Measurements from ENCODE around the gene UBTD1.
"Not testable (repeated sequence)": the region's sequence is repeated elsewhere in the genome, so short reads cannot be mapped to it uniquely, and the experiment has no call there.

UBTD1 gene

DNA sequence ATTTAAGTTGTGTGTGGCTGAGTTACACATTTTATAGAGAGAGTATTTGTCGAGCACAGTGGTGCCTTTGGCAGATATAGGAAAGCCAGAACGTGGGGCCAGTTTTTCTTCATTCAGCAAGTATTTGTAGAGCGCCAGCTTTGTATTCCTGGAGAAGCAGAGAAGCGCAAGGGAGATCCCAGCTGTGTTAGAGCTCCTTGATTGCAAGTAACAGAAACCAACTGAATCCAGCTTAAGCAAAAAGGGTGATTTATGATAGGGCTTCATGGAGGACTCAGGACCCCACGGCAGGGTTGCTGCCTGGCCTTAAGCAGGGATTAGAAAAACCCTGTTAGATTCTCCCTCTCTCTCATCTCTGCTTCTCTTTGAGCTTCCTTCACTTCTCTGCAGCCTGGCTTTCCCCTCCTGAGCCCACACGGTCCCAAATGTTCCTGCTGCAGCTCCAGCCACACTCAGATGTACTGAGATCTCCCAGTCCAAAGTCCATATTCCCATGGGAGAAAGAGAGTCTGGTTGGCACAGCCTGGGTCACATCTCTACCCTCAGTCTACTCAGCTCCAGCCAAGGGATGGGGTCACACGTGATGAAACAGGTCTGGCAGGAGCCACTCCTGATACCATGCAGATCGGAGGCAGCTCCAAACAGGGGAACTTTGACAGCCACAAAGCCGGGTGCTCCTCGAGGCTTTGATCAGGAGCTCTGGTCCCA is 16.7 kb downstream of the UBTD1 start:
- no peak for DNase-seq

DNA sequence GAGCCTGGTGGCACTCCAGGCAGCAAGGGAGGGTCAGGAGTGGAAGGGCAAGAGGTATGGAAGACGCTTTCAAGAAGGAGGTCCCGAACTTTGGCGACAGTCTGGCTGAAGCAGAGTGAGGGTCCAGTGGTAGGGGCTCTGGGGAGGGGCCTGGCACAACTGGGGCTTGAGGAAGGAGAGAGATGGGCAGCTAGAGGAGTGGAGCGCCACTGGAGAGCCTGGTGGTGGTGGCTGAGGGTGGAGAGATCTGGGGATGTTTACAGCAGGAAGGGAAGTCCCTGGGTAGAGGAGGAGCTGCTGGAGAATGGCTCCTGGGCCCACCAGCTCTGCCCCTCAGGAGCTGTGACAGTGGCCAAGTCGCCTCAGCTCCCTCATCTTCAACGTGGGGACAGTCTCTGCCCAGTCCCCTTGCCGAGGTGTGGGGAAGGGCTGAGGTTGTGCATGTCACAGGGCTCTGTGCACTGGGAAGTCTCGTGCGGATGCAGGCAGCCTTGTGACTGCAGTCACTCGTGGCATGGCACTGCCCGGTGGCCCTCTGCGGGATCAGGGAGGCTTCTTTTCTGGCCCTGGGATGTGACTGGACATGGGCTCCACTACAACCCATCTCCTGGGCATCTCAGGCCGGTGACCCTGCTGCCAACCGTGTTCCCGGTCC is 18.5 kb downstream of the UBTD1 start:
- no peak for DNase-seq

DNA sequence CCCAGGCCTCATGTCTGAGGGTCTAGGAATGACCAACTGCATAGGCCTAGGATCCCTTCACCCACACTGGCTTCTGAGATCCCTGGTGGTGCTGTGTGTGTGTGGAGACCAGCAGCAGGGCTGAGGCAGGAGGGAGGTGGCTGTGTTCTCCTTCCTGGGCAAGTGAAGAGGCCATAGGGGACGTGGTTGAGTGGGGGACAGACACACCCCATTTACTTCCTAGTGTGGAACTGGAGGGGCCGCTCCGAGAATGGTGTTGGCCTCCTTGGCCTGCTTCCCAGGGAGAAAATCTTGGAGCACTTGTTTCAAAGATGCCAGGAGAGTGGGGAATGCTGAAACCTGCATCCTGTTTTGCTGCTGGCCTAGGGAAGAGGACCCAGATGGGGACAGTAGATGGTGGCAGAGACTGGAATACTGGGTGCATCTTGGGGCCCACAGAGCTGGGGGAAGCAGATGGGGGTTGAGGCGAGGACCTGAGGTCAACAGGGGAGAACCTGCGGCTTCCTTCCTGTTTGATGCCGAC is 19.1 kb downstream of the UBTD1 start:
- DNase-seq: no peak

DNA sequence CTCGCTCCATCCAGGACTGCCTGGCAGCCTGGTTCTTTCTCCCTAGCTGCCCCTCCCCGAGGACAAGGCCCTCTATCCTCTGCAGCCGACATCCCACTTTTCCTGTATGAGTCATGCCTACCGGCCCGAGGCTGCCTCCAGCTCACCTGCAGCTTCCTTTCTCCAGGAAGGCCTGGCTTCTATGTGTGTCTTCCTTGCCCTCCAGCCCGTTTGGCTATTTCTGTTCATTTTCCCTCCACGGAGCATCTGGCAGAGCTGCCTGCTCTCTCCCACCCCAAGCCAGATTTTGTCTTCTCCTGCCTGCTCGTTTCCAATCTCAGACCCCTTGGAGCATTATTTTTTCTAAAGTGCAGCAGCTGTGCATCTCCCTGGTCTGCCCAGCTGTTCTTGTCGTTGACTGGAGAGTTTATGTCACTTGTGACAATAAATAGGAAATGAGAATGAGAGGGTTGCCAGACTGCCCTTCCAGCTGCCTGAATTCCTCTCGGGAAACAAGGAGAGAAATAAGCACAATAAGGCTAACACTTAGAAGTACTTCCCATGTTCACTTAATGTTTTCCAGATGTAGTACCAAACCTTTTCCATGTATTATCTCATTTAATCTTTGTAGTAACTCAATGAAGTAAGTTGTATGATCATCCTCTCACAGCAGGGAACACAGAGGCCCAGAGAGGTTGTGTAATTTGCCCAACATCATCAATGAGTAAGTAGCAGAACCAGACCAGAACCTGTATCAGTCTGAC is 19.7 kb downstream of the UBTD1 start:
- DNase-seq: no peak

DNA sequence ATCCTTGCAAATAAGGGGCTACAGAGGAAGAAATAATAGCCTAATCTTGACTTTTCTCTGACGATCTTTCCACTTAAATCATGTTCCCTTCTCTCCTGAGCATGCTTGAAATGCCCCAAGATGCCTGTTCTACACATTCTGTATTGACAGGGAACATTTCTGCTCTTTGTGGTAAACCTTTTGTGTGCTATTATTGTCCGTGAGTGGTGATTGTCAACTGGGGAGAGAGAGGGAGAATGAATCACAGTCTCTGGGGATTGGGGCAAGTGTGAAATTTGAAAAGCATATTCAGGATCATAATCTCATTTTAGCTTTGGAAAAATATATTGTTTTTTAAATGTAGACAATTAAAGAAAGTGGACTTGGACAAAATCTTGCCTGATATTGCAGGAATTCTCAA is 20.6 kb downstream of the UBTD1 start:
- DNase-seq: no peak

DNA sequence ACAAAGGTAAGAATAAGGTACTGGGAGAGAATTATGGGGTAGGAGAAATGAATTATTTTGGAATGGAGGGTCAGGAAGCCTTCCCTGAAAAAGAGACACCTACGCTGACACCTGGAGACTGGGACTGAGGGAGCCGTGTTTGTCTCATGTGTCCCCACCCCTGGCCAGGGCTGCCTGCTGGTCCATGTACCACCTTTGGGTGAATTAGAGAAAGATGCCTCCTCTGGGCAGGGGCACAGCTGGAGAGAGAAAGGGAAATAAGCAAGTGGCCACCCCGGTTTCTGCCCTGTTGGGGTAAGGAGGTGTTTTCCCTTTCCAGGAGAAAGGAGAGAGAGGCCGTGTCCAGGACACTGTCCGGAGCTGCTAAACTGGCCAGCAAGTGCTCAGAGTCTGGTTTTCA is 21.8 kb downstream of the UBTD1 start:
- no peak for DNase-seq

DNA sequence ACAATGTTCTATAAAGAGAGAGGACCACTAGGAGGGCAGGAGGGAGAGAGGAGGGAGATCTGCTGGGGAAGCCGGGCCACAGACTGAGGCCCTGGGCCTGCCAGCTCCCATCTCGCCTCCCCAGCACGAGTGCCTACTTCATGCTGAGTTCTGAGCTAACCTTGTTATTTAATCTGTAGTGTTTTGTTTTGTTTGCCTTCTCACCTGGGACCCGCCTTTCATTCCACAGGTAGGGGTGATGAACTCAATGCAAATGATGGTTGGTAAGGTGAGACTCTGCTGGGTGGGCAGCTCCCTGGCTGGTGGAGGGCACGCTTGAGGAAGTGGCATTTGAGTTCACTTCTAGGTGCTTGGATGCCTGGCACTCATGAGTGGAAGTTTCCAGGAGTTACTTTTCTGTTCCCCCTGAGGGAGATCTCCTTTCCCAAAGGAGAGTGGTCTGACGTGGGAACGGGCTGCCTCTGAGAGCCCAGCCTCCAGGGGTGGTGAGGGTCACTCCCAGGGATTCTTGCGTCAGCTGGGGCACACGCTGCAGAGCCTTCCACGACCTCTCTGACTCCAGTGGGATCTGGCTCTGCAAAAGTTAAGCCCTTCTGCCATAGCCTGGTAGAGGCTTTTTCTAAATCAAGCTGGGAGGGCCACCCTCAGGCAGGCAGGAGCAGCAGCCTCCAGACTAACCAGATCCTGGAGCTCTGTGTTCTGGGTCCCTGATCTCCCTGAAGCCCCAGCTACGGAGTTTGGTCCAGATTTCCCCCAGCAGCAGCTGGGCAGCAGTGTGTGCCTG is 22.4 kb downstream of the UBTD1 start:
- no peak for DNase-seq

DNA sequence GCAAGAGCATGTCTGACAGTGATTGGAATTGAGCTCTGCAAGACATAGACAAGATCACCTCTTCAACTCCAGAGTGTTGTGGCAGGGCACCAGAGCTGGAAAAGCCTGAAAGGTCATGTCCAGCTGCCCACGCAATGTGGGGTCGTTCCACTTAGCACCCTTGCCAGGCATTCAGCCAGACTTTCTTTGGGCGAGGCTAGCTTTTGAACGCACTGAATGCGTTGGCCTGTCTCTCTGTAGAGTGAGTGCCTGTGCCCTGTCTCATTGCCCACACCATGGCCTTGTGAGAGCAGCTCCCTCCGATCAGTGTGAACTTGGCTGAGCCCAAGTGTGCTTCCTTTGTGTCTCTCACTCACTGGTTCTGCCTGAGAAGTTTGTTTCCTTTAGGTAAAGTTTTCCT is 23.3 kb downstream of the UBTD1 start:
- no peak for DNase-seq

DNA sequence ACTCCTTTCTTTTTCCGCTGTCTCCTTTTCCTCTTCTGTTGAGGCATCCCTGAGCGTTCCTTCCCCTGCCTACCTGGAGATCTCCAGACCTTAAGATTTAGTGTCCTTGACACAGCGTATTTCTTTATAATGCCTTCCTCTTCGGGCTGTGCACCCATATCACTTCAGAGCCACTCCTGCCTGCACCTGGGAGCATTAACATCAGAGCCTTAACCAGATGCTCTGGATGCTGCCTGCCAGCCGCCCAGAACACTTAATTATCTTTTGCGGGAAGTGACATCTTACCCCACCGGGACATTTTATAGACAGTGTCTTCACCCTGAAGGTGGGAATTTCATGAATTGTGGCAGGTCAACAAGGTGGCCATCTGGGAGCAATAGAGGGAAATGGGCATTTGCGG is 24.2 kb downstream of the UBTD1 start:
- DNase-seq: no peak

DNA sequence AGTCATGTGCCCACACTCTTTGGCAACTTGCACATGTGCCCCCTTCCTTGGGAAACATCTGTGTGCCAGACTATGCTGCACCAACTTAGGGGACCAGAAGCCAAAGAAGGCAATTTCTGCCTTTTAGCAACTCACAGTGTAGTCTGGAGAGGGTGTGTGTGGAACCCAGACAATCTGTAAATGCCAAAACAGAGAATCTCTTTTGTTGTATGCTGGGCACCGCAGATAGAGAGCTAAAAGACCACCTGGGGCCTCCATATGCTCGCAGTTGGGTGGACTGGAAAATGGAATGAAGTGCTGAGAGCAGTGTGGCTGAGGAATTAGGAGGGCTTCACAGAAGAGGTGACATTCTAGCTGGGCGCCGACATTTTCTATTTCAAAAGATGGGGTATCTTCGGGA is 26.4 kb downstream of the UBTD1 start:
- DNase-seq: no peak

DNA sequence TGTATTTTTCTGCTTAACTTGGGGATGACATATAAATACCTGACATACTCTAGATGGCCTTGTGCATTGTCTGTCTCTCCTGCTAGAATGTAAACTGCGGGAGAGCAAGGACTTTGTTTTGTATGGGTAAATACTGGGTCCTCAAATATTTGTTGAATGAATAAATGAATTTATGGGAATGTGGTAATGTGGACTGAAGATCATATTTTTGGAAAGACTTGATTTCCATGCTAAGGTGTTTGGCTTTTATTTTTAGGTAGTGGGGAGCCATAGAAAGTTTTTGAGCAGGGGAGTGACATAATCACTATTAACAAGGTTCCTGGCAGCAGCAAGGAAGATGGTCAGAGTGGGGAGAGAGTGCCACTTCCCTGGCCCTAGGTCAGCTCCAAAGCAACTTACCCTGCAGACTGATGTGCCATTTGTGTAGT is 27.0 kb downstream of the UBTD1 start:
- DNase-seq: no peak

DNA sequence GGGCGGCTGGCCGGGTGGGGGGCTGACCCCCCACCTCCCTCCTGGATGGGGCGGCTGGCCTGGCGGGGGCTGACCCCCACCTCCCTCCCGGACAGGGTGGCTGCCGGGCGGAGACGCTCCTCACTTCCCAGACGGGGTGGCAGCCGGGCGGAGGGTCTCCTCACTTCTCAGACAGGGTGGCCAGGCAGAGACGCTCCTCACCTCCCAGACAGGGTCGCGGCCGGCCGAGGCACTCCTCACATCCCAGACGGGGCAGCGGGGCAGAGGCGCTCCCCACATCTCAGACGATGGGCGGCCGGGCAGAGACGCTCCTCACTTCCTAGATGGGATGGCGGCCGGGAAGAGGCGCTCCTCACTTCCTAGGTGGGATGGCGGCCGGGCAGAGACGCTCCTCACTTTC is 30.2 kb downstream of the UBTD1 start:
- not testable (repeated sequence) for DNase-seq

DNA sequence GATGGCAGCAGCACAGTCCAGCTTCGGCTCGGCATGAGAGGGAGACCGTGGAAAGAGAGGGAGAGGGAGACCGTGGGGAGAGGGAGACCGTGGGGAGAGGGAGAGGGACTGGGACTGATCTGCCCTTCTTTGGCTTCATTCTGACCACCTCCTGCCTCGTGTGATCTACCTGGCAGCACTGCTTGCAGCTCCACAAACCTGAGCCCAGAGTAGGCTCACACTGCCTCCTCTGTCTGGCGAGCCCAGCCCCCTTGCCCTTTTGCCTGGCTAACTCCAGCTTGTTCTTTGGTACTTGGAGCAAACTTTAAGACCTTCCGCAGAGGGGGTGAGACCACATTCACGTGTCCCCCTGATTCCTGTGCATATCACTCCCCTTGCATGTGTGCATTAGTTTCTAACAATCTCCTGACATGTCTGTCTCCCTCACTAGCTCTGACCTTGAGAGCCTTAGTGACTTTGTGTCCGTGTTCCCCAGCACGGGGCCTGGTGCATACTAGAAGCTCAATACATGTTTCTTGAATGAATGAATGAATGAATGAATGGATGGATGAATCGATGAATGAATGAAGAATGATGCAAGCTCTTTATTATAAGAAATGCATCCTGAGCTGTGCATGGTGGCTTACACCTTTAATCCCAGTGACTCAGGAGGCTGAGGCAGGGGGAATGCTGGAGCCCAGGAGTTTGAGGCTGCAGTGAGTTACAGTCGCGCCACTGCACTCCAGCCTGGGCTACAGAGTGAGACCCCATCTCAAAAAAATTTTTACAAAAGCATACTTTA is 31.2 kb downstream of the UBTD1 start:
- DNase-seq: no peak

DNA sequence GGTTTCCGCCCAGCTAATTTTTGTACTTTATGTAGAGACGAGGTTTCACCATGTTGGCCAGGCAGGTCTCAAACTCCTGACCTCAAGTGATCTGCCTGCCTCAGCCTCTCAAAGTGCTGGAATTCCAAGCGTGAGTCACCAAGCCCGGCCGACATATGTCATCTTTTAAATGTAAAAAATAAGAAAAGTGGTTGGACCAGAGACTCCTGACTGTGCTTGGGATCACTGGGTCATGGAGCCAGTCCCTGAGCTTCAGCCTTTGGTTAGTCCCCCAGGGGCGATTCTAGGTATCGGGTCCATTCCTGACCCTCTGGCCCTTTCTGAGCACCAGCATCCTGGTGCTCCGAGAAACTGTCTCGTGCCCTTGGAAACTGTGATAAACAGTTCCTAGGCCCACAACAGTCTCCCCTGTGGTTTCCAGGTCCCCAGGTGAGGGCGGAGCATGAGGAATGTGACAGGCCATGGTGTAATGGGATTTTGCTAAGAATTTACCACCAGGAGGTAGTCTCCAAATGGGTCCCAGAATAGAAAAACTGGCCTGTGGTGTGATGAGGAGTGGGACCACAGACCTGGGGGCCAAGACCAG is 32.8 kb downstream of the UBTD1 start:
- DNase-seq: no peak

DNA sequence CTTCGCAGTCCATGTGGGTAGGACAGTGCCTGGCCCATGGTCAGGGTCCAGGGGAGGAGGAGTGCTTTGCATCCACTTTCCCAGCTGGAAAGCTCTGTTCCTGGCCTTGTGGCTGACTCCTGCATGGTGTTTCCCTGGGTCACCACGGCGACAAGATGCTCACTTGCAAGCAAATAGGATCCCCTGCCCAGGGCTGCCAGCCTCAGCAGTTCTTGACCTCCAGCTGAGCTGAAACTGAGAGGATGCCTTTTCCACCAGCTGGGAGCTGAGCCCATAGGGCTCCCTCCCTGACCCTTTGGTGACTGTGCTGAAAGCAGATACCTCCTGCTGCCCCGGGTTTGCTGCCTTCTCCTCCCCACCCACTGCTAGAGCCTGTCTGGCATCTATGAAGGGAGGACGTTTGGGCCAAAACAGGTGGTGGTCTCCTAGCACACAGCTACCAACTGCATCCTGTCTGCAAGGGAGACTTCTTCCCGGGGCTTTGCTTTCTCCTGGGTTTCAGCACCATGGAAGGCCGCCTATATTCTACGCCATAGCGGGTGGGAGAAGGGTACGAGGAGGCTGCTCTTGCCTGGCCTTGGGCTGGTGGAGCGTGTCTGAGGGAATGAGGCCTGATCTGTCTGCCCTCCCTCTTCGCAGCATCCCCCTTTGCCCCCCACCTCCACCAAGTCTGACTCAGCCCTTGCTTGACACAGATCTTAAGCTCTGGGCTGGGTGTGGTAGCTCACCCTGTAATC is 34.4 kb downstream of the UBTD1 start:
- no peak for DNase-seq

DNA sequence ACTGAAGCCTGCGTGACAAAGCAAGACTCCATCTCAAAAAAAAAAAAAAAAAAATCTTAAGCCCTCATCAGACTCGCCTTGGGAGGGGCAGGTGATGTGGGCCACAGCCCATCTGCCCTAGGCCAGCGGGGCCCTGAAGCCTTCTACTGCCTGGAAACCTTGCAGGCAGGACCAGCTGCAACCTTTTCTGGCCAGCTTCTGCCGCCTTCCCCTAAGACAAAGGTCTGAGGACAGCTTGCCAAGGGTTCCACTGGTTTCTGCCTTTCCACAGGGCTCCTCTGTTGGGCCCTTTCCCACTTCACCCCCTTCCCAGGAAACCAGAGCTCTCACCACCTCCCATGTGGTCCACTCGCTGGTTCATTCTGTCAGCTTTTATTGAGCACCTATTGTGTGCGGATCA is 35.2 kb downstream of the UBTD1 start:
- DNase-seq: no peak

DNA sequence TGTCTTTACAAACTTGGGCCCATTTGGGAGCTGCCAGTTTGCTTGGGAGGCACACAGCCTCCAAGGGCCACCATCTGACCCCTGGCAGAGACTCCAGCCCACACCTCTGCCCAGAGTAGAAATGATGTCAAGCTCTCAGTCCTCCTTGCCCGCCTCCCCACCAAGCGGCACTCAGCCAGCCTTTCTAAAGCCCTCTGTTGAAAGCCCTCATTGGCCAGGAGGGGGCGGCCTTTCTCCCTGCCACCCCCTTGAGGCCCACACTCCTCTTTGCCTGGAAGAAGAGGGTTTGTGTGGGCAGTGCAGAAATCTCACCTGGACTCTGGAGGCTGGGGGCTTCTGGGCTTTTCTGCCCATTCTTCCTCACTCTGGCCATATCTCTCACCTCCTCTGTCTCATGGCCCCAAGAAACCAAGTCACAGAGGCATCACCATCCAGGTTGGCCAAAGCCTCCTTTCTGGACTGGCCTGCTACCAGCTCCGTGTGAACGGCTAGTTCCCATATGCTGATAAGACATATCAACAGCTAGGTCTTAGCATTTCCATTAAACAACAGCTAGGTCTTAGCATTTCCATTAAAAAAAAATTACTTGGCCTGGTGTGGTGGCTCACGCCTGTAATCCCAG is 36.1 kb downstream of the UBTD1 start:
- DNase-seq: peak in 1 of 5 donors; percentile 17

DNA sequence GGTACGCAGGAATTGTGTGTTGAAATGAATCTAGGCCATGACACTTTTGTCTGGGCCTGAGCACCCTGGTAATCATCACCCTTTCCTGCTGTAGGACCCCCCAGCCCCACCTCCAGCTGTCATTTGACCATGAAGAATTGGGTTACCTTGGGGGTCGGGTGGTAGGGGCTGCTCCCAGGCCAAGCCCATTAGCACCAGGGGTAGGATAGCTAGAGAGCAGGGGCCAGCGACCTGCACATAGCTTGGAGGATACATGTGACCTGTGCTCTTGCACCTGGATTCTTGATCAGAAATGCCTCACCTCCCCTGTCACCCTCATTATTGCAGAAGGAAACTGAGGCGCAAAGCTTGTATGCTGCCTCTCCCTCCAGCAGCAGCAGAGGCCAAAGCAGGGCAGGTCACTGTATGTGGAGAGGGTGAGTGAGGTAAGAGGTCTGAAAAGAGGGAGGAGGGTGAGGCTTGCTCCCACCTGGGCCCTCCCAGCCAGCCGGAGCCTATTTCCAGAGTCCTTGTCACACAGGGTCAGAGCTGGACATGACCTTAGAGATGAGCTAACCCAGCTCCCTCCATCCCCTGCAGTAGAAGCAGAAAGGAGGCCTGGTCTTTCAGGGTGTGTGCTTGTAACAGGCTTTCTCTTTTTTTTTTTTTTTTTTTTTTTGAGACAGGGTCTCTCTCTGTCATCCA is 38.6 kb downstream of the UBTD1 start:
- no peak for DNase-seq

DNA sequence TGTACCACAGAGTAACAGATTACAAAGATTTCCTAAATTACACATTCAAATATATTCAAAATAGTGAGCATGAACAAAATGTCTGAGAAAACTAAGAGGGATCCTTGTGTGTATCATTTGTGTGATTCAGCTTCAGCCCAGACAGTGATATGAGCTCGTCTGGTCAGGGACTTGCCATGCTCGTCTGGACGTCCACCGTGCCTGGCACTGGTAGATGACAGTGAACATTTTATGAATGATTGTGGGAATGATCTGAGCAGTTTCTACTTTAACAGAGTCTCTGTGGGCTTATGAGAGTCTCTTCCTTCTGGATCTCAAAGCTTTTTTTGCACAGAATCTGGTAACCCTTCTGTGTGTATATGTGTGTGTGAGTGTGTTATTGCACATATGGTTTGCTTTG is 39.7 kb downstream of the UBTD1 start:
- no peak for DNase-seq

DNA sequence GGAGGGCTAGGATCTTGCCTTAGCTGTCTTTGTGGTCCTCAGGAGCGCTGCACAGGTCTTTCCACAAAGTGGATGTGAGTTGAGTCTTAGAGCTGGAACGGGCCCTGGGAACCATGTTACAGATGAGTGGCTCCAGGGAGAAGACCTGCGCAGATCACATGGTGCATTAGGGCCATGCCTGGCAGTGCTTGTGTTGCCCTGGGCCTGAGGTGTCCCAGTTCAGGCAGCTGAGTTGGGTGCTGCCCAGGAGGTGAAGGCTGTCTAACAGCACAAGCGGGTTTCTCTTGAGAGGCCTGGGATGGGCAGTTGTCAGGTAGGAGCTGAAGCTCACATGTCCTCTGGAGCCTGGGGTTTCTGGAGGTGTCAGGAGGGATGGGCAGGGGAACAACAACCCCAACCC is 40.1 kb downstream of the UBTD1 start:
- no peak for DNase-seq
